HG02870 (cell line): ENCODE data around the gene SETD5.

Source experiments
- ATAC-seq: cut with Tn5 transposase; IDR thresholded peaks from one replicate; pipeline ENCODE4 v1.9.1; 2021; ENCODE audit warnings: mild to moderate bottlenecking, moderate library complexity; ENCODE audit not compliant: unreplicated experiment

SETD5 gene

GRCh38 chr3:9503283-9503682 is 105.9 kb downstream of the SETD5 start:
- ATAC-seq, result no peak

- ATAC-seq, result no peak
Observed at GRCh38 chr3:9507586-9508578, 110.5 kb downstream of the SETD5 start.

- ATAC-seq, result no peak
Observed at GRCh38 chr3:9508781-9509180, 111.4 kb downstream of the SETD5 start.

- ATAC-seq, result no peak
Observed at GRCh38 chr3:9512456-9513045, 115.1 kb downstream of the SETD5 start.

GRCh38 chr3:9514306-9514705 is 116.9 kb downstream of the SETD5 start:
- no peak for ATAC-seq

DNA sequence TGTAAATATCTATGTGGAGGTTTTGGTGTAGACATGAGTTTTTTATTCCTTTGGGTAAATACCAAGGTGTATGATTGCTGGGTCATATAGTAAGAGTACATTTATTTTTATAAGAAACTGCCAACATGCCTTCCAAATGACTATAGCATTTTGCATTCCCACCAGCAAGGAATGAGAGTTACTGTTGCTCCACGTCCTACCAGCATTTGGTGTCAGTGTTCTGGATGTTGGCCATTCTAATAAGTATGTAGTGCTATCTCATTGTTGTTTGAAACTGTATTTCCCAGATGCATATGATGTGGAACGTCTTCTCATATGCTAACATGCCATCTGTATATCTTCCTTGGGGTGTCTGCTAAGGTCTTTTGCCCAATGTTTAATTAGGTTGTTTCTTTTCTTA is 117.5 kb downstream of the SETD5 start:
- no peak for ATAC-seq

GRCh38 chr3:9525078-9525477 is 127.7 kb downstream of the SETD5 start:
- no peak for ATAC-seq
